K562 (cell line): Measurements from ENCODE around the gene TMEM95.

Experiments used
- CREM ChIP-seq: IDR thresholded peaks from 2 replicates; pipeline ENCODE4 v1.6.1; 2014; ENCODE audit warnings: antibody characterized with exemption, low read depth
- NR2C2 ChIP-seq, 2 experiments: fragments of 200-800 bp in 1 of 2; sonication (Bioruptor generic) in 1 of 2; sonication (generic) in 1 of 2; formaldehyde crosslinking in 1 of 2; IDR thresholded peaks; 2 replicates each; pipeline versions ENCODE4 v1.6.1 to v1.8.0; 2016 to 2022; ENCODE audit warnings: mild to moderate bottlenecking in 1 of 2, missing compliant biosample characterization in 1 of 2, missing genetic modification characterization in 1 of 2, missing genetic modification reagents in 1 of 2
- NRF1 ChIP-seq, 2 experiments: fragments of 450-650 bp; IDR thresholded peaks in 1 of 2; conservative IDR thresholded peaks in 1 of 2; 2 replicates each; pipeline ENCODE4 v1.6.1; 2014; ENCODE audit warnings: mild to moderate bottlenecking in 2 of 2
- PHF8 ChIP-seq: fragments of 200-600 bp; sonication (generic); IDR thresholded peaks from 2 replicates; pipeline ENCODE4 v1.6.1; 2012; ENCODE audit warnings: mixed run types, mild to moderate bottlenecking, inconsistent platforms, low read length, moderate library complexity, borderline replicate concordance
- ZC3H8 ChIP-seq: fragments of 450-650 bp; IDR thresholded peaks from 2 replicates; pipeline ENCODE4 v1.6.1; 2017
- ZNF318 ChIP-seq, 2 experiments: fragments of 450-650 bp; IDR thresholded peaks; 2 replicates each; pipeline ENCODE4 v1.6.1; 2016; ENCODE audit warnings: mild to moderate bottlenecking in 2 of 2, borderline replicate concordance in 1 of 2, low read depth in 1 of 2, moderate library complexity in 1 of 2
- TF ChIP-seq, protein P1 (sequence below): fragments of 450-650 bp; IDR thresholded peaks from 2 replicates; pipeline ENCODE4 v1.6.1; 2016; ENCODE audit warnings: missing biosample characterization, missing genetic modification characterization
- TF ChIP-seq, protein P2 (sequence below): sonication (generic); formaldehyde crosslinking; IDR thresholded peaks from 2 replicates; pipeline ENCODE4 v1.8.0; 2022; ENCODE audit warnings: mild to moderate bottlenecking, missing genetic modification reagents

DNA sequence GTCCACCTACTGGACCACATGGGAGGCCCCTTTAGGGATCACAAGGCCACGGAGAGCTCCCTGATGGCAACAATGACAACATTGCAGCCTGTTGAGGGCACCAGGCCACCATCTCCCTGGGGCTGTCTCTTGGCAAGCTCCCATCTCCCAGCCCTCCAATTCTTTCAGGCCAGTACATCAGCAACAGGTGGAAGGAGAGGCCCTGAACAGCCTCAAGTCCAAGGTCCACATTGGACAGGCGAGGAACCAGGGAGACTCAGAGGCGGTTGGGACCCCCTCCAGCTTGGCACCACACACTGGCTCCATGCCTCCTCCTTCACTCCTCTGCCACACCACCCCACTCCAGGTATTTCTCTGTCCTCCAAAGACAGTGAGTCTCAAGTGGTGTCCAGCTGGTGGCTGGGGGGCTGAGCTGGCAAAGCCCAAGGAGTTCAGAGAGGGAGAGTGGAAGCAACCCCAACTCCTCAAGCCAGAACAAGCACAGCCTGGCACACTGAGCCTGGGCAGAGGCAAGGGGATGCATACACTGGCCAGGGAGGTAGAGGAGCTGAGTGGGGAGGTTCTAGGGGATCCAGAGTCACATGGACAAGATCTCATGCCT, 19.9 kb upstream of the TMEM95 start:
- TF ChIP-seq, protein P1, sequence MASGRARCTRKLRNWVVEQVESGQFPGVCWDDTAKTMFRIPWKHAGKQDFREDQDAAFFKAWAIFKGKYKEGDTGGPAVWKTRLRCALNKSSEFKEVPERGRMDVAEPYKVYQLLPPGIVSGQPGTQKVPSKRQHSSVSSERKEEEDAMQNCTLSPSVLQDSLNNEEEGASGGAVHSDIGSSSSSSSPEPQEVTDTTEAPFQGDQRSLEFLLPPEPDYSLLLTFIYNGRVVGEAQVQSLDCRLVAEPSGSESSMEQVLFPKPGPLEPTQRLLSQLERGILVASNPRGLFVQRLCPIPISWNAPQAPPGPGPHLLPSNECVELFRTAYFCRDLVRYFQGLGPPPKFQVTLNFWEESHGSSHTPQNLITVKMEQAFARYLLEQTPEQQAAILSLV (tag), result no peak
- TF ChIP-seq, protein P2, sequence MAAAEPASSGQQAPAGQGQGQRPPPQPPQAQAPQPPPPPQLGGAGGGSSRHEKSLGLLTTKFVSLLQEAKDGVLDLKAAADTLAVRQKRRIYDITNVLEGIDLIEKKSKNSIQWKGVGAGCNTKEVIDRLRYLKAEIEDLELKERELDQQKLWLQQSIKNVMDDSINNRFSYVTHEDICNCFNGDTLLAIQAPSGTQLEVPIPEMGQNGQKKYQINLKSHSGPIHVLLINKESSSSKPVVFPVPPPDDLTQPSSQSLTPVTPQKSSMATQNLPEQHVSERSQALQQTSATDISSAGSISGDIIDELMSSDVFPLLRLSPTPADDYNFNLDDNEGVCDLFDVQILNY (CRISPR knock-in tag), result no peak
- TF ChIP-seq ZC3H8 (no peak), ZNF318 (IDR thresholded peaks at IDR 0.05; ENCODE audit: borderline replicate concordance in 1 of 2, low read depth in 1 of 2) (no peak), NRF1 (conservative IDR thresholded peaks at IDR 0.05 in 1 of 2, IDR thresholded peaks at IDR 0.05 in 1 of 2) (no peak), CREM (no peak), PHF8 (no peak), NR2C2 (CRISPR knock-in tag; IDR thresholded peaks at IDR 0.05) (no peak), NR2C2 (tag; IDR thresholded peaks at IDR 0.05) (no peak)
